Activated CD4-positive, CD25-positive, alpha-beta regulatory T cell treated with anti-CD3 and anti-CD28 coated beads, Interleukin-2, amount 50 U/mL, for 72 hours (primary cell): ENCODE measurements around the gene ATP5F1B.
A peak's percentile ranks its signal among the peaks of the same experiment; 100 is the strongest.
"Not testable (repeated sequence)": the region's sequence is repeated elsewhere in the genome, so short reads cannot be mapped to it uniquely, and the experiment has no call there.

Source experiments
- DNase-seq: peaks from one replicate; pipeline ENCODE4 v3.0.0; 2021

Gene ATP5F1B

DNA sequence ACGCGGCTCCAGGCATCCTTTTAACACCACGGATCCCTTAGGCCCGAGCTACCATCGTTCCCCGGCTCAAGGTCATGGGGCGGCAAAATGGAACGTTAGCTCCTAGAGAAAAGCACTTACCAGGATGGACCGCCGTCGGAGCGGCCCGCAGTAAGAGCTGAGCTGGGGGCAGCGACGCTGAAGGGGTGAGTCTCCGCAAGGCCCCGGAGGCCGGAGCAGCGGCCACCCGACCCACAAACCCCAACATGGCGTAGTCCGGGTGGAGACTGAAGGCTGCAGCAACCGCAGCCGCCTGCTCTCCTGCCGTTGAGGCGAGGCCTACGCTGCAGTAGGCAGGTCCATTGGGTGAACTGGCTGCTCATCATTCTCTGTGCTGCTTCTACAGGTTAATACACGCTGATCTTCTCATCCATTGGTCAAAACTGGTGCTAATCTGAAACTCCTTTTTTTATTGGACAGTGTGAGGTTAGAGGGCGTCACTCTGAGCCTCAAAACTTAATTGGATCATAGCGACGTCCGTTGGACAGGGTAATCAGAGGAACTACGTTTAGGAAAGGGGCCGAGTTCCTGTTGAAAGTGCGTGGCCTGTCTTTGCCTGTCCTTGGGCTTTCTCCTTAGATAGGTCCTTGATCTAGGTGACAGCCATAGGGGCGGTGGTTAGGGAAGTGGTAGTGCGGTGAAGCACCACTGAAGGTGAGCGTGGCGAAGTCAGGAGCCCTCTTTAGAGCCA lies at the start of gene ATP5F1B:
Gene ATP5F1B, minus strand, starts transcription at position 268 of the 730 bp plus-strand sequence. Its CDS starts 21 bp downstream, at position 247.
- DNase-seq = peak; percentile 86

DNA sequence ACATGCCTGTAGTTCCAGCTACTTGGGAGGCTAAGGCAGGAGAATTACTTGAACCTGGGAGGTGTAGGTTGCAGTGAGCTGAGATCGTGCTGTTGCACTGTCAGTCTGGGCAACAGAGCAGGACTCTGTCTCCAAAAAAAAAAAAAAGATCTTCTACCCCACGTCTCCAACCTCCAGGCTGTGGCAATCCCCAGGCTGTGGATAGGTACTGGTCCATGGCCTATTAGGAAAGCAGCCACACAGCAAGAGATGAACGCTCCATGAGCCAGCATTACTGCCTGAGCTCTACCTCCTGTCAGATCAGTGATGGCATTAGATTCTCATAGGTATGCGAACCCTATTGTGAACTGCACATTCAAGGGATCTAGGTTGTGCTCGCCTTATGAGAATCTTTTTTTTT lies 48.4 kb upstream of the ATP5F1B start:
- no peak for DNase-seq

DNA sequence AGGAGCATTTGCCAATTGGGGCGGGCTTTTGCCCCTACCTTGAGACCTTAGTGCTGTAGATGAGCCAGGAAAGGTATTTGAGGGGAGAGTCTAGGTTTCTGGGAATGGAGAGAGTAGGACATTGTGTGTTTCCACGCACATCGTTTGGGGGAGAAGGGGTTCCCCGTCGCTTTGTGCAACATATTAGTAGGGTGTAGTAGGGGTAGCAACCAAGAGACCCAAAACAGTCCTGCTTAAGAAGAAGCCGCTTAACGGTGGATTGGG lies 43.0 kb upstream of the ATP5F1B start:
- DNase-seq = no peak

DNA sequence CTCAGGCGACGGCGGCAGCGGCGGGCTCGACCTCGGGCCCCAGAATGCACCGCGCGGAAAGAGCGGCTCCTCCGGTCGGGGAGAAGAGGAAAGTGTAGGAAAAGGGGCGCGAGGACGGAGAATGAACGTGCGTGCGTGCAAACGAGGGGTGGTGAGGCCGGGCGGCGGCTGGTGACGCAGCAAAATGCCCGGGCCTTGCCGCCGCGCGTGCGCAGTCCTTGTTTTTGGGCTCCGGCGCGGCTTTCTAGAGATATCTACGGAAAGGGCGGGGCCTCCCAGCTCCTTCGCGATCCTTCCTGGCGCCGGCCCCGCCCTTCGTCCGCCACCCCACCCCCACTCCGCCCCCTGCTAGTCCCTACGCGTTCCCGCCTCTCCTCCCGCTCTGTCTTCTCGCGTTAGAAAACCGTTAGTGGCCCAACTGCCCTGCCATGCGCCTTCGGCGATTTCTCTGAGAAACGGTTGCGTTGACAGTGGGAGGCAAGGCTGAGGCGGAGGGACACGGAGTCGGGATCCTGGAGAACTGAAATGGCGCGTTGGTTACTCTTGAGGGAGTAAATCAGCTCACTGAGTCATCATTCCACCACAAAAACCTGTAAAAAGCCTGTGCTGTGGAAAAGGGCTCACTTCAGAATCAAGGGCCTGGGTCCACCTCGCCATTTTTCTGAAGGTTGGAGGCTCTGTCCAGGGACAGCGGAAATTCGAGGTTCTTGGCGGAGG lies 42.5 kb upstream of the ATP5F1B start, which contains the start of gene PTGES3:
Gene PTGES3, minus strand, starts transcription at position 156 of the 717 bp plus-strand sequence. CDS start 285 bp downstream, outside the sequence.
- peak; percentile 97 for DNase-seq

DNA sequence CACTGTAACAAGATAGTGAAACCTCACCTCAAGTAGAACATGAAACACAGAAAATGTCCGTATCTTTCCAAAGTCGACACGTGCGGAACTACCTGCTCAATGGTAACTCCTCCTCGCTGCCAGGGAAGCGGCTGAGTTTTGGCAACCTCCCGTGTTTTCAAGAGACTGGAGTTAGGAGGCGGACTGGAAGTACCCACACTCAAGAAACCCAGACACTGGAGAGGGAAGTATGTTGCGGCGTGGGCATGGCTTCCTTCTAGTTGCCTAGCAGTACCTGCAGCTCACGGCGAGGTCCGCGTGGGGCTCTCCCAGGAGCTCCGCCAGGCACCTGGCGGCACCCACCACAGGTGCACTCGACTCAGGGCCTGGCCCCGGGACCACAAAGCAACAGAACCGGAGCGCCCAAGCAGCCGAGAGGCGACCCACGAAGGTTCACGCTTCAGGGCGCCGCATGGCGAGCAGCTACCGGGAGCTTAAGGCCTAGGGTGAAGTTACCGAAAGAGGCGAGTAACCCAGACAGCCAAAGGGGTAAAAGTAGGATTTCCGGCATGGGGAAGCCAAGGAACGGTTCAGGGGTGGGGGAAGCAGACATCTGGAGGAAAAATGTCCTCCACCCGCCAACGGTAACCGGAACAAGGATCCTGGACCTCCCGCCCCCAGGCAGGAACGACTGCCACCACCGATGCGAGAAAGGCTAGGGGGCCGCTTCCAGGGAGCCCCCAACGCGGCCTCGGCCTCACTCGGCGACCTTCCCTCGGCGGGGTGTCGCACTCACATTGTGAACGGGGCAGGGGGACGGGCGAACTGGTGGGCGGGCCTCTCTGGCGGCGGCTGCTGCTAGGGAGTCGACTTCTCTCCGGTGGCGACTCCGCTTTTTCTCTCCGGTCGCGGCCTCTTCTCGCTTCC lies 41.7 kb upstream of the ATP5F1B start:
- peak; percentile 56 for DNase-seq

DNA sequence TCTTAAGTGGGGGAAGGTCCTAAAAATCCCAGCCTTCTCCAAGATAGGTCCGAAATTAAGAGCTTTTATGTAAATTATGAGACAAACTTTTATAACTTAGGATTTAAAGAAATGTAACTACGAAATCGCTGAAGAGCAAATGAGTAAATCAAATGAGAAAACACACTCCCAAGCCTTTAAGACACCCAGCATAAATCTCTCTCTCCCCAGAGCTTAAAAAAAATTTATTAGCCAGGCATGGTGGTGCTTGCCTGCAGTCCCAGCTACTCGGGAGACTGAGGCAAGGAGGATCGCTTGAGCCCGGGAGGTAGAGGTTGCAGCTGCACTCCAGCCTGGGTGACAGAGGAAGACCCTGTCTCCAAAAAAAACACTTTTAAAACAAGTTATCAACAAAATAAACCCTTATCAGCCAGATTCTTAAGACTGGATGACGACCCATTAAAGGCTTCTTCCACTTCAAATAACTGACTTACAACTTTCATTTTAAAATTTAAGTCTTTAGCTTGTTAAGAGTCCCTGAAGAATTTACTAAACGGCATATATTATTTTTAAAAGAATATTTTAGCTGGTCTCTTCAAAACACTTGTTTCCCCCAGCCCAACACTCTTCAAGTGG lies 39.1 kb upstream of the ATP5F1B start:
- no peak for DNase-seq

DNA sequence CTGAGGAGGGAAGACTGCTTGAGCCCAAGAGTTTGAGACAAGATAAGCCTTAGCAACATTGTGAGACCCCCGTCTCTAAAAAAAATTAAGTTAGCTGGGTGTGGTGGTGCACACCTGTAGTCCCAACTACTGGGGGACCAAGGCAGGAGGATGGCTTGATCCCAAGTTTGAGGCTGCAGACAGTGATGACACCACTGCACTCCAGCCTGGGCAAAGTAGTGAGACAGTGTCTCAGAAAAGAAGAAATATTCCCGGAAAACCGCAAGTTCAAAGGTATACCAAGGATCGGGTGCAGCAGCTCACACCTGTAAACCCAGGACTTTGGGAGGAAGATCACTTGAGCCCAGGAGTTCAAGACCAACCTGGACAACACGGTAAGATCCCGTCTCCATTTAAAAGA lies 36.5 kb upstream of the ATP5F1B start:
- DNase-seq = no peak

DNA sequence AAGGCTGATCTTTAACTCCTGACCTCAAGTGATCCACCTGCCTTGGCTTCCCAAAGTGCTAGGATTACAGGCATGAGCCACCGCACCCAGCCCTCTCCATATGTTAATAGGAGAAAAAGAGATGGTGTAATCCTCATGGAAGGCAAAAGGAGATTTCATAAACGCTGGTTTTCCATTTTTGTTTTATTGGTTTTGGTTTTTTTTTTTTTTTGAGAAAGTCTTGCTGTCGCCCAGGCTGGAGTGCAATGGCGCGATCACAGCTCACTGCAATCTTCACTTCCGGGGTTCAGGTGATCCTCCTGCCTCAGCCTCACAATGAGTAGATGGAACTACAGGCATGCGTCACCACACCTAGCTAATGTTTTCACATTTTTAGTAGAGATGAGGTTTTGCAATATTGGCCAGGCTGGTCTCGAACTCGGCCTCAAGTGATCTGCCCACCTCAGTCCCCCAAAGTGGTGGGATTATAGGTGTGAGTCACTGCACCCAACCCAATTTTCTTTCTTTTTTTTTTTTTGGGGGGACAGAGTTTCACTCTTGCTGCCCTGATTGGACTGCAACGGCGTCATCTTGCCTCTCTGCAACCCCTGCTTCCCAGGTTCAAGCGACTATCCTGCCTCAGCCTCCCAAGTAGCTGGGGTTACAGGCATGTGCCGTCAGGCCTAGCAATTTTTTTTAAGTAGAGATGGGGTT lies 34.2 kb upstream of the ATP5F1B start:
- DNase-seq = no peak

DNA sequence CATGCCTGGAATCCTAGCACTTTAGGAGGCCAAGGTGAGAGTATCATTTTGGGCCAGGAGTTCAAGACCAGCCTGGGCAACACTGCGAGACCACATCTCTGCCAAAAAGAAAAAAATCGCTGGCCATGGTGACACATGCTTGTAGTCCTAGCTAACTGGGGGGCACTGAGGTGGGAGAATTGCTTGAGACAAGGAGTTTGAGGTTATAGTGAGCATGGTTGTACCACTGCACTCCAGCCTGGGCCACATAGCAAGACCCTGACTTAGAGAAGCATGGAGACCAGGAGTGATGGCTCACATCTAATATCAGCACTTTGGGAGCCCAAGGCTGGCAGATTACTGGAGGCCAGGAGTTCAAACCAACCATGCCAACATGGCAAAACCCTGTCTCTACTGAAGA lies 33.1 kb upstream of the ATP5F1B start:
- DNase-seq = no peak

DNA sequence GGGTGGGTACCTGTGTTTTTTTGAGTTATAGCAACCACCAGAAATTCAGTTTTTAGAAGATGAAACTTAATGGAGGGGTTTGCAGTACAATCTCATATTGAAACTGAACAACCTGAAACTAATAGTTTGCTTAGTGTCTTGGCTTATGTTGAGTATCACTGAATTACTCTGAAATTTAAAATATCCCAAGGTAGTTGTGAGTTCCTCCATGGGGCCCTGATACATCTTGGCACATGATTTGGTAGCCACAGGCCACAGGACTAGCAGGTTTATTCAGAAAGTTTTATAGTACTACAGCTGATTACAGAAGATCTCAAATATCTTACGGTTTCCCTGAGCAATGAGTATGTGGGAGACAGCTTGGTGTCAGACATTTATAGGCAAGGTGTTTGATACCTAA lies 31.9 kb upstream of the ATP5F1B start:
- DNase-seq = no peak

DNA sequence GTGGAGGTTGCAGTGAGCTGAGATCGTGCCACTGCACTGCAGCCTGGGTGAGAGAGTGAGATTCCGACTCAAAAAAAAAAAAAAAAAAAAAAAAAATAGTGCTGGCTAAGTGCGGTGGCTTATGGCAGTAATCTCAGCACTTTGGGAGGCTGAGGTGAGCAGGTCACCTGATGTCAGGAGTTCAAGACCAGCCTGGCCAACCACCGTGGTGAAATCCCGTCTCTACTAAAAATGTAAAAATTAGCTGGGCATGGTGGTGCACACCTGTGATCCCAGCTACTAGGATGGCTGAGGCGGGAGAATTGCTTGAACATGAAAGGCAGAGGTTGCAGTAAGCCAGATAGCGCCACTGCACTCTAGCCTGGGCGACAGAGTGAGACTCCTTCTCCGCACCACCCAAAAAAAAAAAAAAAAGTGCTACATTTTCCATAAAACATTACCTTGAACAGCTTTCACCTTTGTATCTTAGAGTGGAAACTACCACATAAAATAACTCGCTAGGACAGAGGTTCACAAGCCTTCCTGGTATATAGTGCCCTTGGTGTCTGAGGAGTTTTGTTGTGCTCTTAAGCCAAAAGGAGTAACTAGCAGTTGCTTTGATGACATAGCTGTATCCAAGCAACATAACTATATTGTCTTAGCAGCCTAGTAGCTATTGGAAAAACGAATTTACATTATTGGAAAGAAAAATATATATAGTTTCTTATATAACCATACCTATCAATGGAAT lies 31.2 kb upstream of the ATP5F1B start:
- DNase-seq = no peak

DNA sequence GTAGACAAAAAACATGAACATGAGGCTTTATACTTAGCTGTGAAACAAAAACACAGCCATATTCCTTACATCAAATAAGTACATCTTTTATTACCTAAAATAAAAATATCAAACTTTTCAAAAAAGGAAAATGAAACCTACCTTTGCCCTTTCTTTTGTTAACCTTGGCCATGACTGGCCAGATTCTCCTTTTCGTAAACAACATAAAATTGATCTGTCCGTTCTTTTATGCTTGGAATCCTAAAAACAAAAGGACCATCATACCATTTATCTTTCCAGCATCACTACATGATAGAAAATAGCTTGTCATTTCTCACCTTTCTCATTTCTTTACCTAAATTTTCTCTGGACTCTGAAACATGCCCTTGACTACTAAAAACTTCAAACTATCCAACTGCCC lies 25.8 kb upstream of the ATP5F1B start:
- DNase-seq = no peak

DNA sequence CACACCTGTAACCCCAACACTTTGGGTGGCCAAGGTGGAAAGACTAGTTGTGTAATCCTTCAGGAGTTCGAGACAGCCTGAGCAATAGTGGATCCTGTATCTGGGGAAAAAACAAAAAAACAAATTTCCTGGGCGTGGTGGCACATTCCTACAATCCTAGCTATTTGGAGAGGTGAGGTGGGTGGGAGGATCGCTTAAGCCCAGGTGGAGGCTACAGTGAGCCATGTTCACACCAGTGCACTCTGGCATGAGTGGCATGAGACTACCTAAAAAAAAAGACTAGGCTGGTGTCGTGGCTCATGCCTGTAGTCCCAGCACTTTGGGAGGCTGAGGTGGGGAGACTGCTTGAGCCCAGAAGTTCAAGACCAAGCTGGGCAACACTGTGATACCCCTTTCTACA lies 25.1 kb upstream of the ATP5F1B start:
- no peak for DNase-seq

DNA sequence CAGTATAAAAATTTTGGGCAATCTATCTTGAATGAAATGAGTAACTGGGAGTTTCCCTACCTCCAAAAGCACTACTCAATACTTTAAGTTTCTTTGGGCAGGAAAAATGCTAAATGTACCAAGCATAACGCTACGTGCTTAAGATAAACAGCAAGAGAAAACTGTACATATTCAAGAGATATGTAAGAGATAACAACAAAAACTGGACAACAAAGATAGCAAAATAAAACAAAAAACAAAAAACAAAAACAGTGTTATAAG lies 22.3 kb upstream of the ATP5F1B start:
- DNase-seq = no peak

DNA sequence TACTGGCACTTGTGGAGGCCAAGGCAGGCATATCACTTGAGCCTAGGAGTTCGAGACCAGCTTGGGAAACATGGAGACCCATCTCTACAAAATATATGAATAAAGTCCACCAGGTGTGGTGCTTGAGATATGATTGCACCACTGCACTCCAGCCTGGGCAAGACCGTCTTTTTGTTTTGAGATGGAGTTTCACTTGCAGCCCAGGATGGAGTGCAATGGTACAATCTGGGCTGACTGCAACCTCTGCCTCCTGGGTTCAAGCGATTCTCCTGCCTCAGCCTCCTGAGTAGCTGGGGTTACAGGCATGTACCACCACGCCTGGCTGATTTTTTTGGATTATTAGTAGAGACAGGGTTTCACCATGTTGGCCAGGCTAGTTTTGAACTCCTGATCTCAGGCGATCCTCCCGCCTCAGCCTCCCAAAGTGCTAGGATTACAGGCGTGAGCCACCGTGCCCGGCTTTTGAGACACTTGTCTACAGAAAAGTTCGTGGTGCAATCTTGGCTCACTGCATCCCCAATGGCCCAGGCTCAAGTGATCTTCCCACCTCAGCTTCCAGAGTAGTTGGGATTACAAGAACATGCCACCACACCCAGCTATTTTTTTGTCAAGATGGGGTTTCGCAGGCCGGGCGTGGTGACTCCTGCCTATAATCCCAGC lies 16.3 kb upstream of the ATP5F1B start:
- DNase-seq = no peak

DNA sequence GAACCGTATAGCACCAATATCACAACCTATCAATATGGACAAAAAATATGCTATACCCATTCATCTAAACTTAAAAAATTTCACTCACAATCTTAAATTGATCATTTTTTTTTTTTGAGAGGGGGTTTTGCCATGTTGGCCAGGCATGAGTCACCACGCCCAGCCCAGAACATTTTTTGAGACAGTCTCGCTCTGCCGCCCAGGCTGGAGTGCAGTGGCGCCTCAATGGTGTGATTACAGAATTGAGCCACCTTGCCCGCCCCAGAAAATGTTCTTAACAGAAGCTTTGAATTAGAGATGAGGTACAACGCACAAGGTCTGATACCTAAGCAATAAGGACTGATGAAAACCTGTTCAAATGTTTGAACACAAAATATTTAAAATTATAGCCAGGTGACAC lies 15.8 kb upstream of the ATP5F1B start:
- no peak for DNase-seq

DNA sequence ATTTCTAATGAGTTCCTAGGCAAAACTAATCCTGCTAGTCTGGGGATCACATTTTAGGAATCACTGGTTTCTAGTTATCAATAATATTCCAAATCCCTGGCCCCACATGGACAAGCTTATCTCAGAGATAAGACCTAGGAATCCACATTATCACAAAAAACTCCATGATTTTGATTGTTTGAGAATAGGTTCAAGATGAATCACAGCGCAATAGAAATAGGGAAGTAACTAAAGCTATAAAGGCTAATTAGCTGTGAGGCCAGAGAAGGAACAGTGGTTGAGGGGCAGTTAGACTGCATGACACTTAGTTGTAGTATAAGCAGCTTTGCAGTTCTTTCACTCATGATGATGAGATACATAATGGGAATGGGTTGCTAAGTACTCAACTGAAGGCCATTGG lies 13.1 kb upstream of the ATP5F1B start:
- no peak for DNase-seq

DNA sequence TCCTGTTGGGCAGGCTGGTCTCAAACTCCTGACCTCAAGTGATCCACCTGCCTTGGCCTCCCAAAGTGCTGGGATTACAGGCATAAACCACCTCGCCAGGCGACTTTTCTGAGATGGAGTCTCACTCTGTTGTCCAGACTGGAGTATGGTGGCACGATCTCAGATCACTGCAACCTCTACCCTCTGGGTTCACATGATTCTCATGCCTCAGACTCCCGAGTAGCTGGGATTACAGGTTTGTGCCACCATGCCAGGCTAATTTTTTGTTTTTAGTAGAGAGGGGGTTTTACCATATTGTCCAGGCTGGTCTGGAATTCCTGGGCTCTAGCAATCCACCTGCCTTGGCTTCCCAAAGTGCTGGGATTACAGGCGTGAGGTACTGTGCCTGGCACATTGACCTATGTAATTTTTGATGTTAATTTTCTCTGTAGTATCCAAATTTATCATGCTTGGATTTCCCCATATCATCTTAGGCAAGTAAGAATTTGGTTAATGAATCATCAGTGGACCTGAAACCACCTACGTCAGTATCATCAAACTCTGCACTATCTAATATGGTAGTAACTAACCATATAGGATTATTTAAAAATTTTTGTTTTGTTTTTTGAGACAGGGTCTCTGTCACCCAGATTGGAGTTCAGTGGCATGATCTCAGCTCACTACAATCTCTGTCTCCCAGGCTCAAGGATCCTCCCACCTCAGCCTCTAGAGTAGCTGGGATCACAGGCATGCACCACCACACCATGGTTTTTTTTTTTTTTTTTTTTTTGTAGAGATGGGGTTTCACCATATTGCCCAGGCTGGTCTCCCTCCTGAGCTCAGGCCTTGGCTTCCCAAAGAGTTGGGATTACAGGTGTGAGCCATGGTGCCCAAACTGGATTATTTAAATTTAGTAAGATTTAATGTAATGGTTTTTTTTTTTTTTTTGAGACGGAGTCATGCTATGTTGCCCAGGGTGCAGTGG lies 11.9 kb upstream of the ATP5F1B start:
- no peak for DNase-seq

DNA sequence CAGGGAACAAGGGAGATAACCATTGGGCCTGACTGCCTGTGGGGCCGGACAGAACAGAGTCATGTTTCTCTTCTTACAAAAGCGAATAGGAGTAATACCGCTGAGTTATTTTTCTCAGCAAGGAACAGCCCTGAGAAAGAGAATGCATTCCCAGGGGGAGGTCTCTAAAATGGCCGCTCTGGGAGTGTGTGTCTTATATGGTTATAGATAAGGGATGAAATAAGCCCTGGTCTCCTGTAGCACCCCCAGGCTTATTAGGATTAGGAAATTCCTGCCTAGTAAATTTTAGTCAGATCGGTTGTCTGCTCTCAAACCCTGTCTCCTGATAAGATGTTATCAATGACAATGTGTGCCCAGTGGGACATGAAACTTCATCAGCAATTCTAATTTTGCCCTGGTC lies 8.0 kb upstream of the ATP5F1B start:
- DNase-seq = not testable (repeated sequence)

DNA sequence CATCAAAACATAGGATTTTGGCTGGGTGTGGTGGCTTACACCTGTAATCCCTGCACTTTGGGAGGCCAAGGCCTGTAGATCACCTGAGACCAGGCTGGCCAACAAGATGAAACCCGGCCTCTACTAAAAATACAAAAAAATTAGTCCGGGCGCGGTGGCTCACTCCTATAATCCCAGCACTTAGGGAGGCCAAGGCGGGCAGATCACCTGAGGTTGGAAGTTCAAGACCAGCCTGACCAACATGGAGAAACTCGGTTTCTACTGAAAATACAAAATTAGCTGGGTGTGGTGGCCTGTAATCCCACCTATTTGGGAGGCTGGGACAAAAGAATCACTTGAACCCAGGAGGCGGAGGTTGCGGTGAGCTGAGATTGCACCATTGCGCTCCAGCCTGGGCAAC lies 2.2 kb upstream of the ATP5F1B start:
- DNase-seq = not testable (repeated sequence)
